GM12875 (cell line): ENCODE measurements around the gene PLPPR1.

Experiments used
- H3K4me3 ChIP-seq: one replicate; pipeline ENCODE4 v1.5.1; 2011; ENCODE audit warnings: low read depth, low read length, control low read depth
- TF ChIP-seq, protein P1 (sequence below): IDR thresholded peaks from 2 replicates; pipeline ENCODE4 v1.5.1; 2011; ENCODE audit warnings: low read depth, mild to moderate bottlenecking, control low read depth, inconsistent platforms, low read length, moderate library complexity, borderline replicate concordance; ENCODE audit not compliant: insufficient read depth

Gene PLPPR1

DNA sequence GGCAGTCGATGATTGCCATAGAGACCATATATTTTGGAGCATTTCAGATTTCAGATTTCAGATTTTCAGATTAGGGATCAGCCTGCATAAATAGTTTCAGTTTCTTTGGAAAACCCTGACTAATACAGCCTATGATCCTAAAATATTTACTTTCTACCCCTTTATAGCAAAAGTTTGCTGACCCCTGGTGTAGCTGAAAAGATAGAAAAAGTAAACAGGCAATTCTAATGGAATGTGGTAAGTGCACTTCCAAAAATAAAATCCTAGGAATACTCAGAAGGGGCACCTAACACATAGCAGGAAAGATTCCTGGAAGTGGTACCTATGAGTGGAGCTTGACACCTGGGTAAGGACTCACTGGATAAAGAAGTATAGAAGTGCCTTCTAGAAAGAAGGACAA lies 321.8 kb downstream of the PLPPR1 start:
- H3K4me3 ChIP-seq: no peak overlapping the region
- TF ChIP-seq, protein P1, sequence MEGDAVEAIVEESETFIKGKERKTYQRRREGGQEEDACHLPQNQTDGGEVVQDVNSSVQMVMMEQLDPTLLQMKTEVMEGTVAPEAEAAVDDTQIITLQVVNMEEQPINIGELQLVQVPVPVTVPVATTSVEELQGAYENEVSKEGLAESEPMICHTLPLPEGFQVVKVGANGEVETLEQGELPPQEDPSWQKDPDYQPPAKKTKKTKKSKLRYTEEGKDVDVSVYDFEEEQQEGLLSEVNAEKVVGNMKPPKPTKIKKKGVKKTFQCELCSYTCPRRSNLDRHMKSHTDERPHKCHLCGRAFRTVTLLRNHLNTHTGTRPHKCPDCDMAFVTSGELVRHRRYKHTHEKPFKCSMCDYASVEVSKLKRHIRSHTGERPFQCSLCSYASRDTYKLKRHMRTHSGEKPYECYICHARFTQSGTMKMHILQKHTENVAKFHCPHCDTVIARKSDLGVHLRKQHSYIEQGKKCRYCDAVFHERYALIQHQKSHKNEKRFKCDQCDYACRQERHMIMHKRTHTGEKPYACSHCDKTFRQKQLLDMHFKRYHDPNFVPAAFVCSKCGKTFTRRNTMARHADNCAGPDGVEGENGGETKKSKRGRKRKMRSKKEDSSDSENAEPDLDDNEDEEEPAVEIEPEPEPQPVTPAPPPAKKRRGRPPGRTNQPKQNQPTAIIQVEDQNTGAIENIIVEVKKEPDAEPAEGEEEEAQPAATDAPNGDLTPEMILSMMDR: no peak

DNA sequence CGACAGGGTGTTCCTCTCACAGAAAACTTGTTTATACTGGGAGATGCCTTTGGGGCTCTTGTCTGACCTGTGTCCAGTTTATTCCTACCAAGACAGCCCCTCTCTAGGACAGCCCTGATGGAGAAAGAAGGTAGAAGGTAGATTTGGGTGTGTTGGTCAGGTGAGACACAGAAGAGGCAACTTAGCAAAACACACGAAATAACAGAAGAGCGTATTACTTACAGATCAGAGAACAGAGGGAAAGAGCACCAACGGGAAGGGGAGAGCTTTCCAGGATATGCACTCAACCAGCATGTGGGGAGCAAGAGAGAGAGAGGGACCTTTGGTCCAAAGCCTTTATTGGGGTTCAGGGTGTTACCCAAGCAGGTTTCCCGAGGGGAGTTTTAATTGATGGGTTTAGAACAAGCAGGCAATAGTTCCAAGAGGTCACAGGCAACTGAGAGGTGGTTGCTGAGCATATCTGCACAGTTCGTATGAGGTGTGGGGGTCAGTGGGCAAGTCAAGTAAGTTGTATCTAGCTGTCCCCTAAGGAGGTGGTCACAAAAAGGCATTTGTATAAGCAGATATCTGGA lies 324.5 kb downstream of the PLPPR1 start:
- TF ChIP-seq, protein P1: no peak
- H3K4me3 ChIP-seq: no peak overlapping the region

DNA sequence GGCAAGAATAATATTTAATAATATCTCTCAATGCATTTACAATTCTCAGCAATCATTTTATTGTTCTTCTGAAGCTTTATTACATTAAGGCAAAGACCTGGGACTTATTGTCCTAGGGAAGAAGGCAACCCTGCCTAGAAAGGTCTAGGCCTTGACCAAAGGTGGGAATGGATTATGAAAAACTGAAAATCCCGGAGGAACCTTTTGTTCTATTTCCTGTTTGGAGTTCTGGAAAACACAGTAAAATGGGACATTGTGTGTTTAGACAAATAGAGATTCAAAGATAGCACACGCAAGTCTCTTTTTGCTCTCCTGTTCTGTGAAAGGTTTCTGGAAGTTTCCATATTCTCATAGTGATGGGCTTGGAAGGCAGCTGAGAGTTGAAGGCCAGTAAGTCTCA lies 325.2 kb downstream of the PLPPR1 start:
- TF ChIP-seq, protein P1: no peak
- H3K4me3 ChIP-seq: no peak overlapping the region

DNA sequence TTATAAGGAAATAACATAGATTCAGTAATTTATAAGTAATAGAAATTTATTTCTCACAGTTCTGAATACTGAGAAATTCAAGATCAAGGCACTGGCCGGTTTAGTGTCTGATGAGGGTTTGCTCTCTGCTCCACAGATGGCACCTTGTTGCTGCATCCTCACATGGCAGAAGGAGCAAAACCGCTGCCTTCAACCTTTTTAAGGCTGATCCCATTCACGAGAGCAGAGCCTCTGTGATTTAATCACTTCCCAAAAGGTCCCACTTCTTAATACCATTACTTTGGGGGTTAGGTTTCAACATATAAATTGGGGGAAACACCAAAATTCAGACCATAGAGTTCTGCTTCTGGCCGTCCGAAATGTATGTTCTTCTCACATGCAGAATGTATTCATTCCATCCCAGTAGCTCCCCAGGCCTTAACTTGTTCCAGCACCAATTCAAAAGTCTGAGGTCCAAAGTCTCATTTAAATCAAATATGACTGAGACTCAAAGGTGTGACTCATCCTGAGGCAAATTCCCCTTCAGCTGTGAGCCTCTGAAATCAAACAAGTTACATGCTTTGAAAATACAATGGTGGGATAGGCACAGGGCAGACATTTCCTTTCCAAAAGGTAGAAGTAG lies 325.7 kb downstream of the PLPPR1 start:
- H3K4me3 ChIP-seq: no peak overlapping the region
- TF ChIP-seq, protein P1: no peak

DNA sequence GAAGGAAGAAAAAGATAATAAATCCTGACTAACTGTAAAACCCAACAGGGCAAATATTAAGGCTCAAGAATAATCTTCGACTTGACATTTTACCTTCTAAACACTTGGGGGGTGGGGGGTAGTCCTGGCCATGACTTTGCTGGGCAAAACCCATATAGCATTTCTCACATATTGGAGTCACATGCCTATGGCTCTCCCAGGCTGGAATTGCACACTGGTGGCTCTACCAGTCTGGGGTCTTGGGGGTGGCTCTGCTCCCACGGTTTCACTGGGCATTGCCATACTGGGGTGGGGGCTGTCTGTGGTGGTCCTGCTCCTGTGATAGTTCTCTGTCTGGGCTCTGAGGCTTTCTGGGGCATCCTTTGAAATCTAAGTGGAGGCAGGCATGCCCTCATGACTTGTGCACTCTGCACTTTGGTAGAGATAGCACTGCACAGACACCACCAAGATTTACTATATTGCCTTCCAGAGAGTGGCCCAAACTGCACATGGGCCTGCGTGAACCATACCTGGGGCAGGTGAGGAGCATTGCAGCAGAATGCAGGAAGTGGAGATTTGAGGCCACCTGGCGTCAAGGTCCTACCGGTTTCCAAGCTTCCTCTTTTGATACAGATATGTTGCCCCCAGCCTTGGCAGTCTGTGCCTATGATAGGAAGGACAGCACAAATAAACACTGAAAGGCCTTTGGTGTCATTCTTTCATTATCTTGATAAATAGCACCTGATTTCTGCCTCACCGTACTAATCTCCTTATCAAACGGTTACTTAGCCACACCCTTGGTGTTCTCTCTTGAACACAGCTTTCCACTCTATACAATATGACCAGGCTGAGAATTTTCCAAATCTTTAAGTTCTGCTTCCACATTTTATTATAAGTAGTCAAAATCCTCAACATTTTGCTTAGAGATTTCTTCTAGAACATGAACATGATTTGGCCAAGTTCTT lies 326.5 kb downstream of the PLPPR1 start:
- TF ChIP-seq, protein P1: no peak
- H3K4me3 ChIP-seq: no peak overlapping the region

DNA sequence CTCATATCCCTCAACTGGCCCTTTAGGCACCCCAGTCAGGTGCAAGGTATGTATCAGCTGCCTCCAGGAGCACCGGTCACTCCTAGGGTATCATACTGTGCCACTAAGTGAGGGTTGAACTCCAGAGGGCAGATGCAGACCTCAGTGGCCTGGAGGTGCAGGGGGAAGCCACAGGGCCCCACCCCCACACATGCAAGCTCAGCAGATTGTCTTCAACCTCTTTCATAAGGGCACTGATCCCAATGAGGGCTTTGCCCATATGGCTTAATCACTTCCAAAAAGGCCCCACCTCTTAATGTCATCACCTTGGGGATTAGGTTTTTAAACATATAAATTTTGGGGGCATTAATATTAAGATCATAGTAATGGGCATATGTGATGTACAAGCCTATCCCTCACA lies 328.1 kb downstream of the PLPPR1 start:
- TF ChIP-seq, protein P1: no peak

More for the DNA sequence above, 328.1 kb downstream of the PLPPR1 start:
- H3K4me3 ChIP-seq: no peak overlapping the region
